Heart right ventricle (tissue), 16 donors: ENCODE measurements around the gene CMIP. TPM values are rescaled to one million over a fixed set of nuclear protein-coding genes. Genes with fewer than 3 reads are reported as not detected.

Source experiments
- ATAC-seq, 8 donors: fragments of 200-7000 bp; cut with Tn5 transposase; one replicate each; pipeline ENCODE4 v1.9.1; 2020; ENCODE audit warnings: mild to moderate bottlenecking in 8 of 8, moderate library complexity in 8 of 8, moderate number of reproducible peaks in 1 of 8
- DNase-seq, 2 donors: peaks; one replicate each; pipeline ENCODE4 v3.0.0-alpha.2; 2020
- H3K27ac ChIP-seq, 10 donors: fragments of 200-600 bp; sonication (generic) in 2 of 10; one replicate each; pipeline versions ENCODE4 v1.5.0 to v1.8.0; 2020 to 2022; ENCODE audit warnings: mild to moderate bottlenecking in 3 of 10
- H3K27me3 ChIP-seq, 7 donors: fragments of 200-600 bp; one replicate each; pipeline ENCODE4 v1.8.0; 2021 to 2022; ENCODE audit warnings: mild to moderate bottlenecking in 2 of 7
- H3K36me3 ChIP-seq, 9 donors: fragments of 200-600 bp; sonication (generic) in 1 of 9; one replicate each; pipeline versions ENCODE4 v1.5.0 to v1.8.0; 2020 to 2022; ENCODE audit warnings: mild to moderate bottlenecking in 2 of 9
- H3K4me1 ChIP-seq, 9 donors: fragments of 200-600 bp; sonication (generic) in 1 of 9; one replicate each; pipeline versions ENCODE4 v1.5.0 to v1.8.0; 2020 to 2022; ENCODE audit warnings: mild to moderate bottlenecking in 4 of 9
- H3K4me3 ChIP-seq, 10 donors: fragments of 200-600 bp; sonication (generic) in 2 of 10; one replicate each; pipeline versions ENCODE4 v1.5.0 to v1.8.0; 2020 to 2022; ENCODE audit warnings: mild to moderate bottlenecking in 7 of 10, moderate library complexity in 2 of 10
- H3K9me3 ChIP-seq, 11 donors: fragments of 200-600 bp in 10 of 11; sonication (generic) in 2 of 11; one replicate each; pipeline versions ENCODE4 v1.5.0 to v1.8.0; 2013 to 2022; ENCODE audit warnings: mild to moderate bottlenecking in 2 of 11, control low read depth in 1 of 11, moderate library complexity in 1 of 11
- CTCF ChIP-seq, 9 donors: fragments of 200-600 bp; sonication (generic) in 2 of 9; IDR thresholded peaks; one replicate each; pipeline versions ENCODE4 v1.5.0 to v1.8.0; 2021 to 2022; ENCODE audit warnings: antibody characterized with exemption in 9 of 9, mild to moderate bottlenecking in 5 of 9, moderate library complexity in 1 of 9
- WGBS, 2 donors: extraction: QIAGEN DNeasy Blood & Tissue Kit; methylation state at CpG; one replicate each; pipeline ENCODE4 v1.1.7; 2013; ENCODE audit warnings: inconsistent platforms in 1 of 2; 5-methylcytosine and 5-hydroxymethylcytosine counted together
- intact Hi-C, 10 donors: fragments of 100-400 bp; cut with DNase I; formaldehyde crosslinking; loops; one replicate each; pipeline versions ENCODE4 v1.11.1 to v1.14.2; 2022
- polyA plus RNA-seq, 2 donors: library from polyadenylated mRNA; stranded (reverse); fragments of 200-250 nt; gene quantifications; one replicate each; pipeline ENCODE4 v1.2.3, GENCODE V29; 2013
- total RNA-seq, 10 donors: library from RNA; stranded (reverse); fragmentation: NEBNext Ultra II Directional in 3 of 10; extraction: Animal tissue kit (Norgen Biotek cat#: 25700) in 3 of 10; gene quantifications; one replicate each; pipeline versions ENCODE4 v1.2.1 to v1.2.4, GENCODE V29; 2021 to 2023
- donor health status: Arrhythmogenic right ventricular cardiomyopathy.
- donor health status: ischemic (EF 13 %, LVEDD 7.1; RV severe dilation, severe dysfunction).
- donor health status: healthy with polysubstance abuse.
- donor health status: DM: no; HTN: yes; CAD: no.
- donor health status: DM: no; HTN: no; CAD: no.
- donor health status: ischemic (EF 25% LVEDD 6.9; RV normal size, moderate dysfunction).
- donor health status: ischemic (EF 25% LVEDD 5.7; RV mildly dilated, moderate dysfunction).
- donor health status: healthy.
- donor health status: DM: yes; HTN: yes; CAD: no.
- donor health status: Ischemic cardiomyopathy.
- donor health status: ischemic (EF 35%, LVEDD 5.7; RV mildly dilated, moderate dysfunction).
- donor health status: nonischemic (EF 11% LVEDD 7.7; RV severe dilation, severe dysfunction).
- donor health status: DM: yes; HTN: yes; CAD: no.
- donor health status: PGD.
- donor health status: ischemic (EF 29% LVEDD 5.4; RV normal size, mild dysfunction).
- donor health status: nonischemic (EF 23%, LVEDD 6.1; RV moderate dilation, normal function).

CMIP gene
- total and polyA plus RNA-seq, 12 donors: 5.4 to 32.8 (median 13.0) TPM

- 89 to 94% methylated on average over 7 of the region's 7 CpGs for WGBS, 2 donors
- DNase-seq: no peak
- no peak overlapping the region for H3K4me3 ChIP-seq
- H3K9me3 ChIP-seq: no peaks in the 10 kb centered on the region
- no peak overlapping the region for H3K27ac ChIP-seq
- no peaks in the 10 kb centered on the region for H3K27me3 ChIP-seq
- intact Hi-C loops: loop anchor here in 2 of 10 donors (5.0 kb wide), 1 partner anchor 38 kb away; no protein-coding TSS in a partner anchor
- peaks cover 2 to 94% (median 31%) of the 10 kb centered on the region in 9 donors for H3K4me1 ChIP-seq
- TF ChIP-seq CTCF (IDR thresholded peaks at IDR 0.05): no peak
- peaks cover 0 to 18% (median 0%) of the 10 kb centered on the region in 9 donors for H3K36me3 ChIP-seq
- ATAC-seq: no peak
These were observed 9.4 kb downstream of the CMIP start for GRCh38 chr16:81454044-81454443.

- 96 to 98% methylated on average over 13 of the region's 13 CpGs for WGBS, 2 donors
- H3K36me3 ChIP-seq: peaks cover 0 to 18% (median 0%) of the 10 kb centered on the region in 9 donors
- H3K4me1 ChIP-seq: peaks cover 2 to 92% (median 37%) of the 10 kb centered on the region in 9 donors
- TF ChIP-seq CTCF (IDR thresholded peaks at IDR 0.05): no peak
- no peak overlapping the region for H3K4me3 ChIP-seq
- intact Hi-C loops: no loop called here
- DNase-seq (no peak), ATAC-seq (no peak)
- H3K27ac ChIP-seq: no peak overlapping the region
- H3K27me3 ChIP-seq: no peaks in the 10 kb centered on the region
- H3K9me3 ChIP-seq: no peaks in the 10 kb centered on the region
These were observed 10.4 kb downstream of the CMIP start for GRCh38 chr16:81455006-81455405.

DNA sequence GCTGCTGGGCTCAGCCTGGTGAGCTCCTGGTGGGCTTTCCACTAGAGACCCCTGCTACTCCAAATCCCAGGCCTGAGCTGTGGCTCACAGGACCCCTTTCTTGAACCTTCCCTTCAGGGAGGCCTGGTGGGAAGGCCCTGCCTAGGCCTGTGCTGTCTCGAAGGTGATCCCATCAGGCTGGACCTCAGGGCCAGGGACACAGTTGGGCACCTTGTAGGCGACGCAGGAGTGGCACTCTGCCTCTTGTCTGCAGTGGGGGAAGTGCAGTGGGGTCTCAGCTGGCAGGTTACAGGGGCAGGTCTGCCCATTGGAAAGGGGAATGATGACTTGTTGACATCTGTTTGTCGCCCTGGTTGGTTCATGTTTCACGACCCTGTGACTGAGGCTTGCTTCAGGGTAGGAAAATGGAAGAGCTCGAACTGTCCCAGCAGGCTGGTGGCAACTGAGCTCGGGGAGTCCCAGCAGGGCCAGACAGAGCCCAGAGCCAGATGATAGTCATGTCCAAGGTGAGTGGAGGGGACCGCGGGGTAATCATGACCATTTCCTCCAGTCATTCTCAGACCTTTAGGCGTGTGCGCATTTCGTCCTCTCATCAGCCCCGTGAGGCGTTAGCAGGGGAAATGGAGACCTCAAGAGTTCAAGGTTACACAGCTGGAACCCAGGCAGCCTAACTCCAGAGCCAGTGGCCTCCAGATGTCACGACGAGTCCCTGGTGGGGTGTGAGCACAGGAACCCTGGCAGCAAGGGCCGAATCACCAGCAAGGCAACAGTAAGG is 11.3 kb downstream of the CMIP start:
- peaks cover 0 to 22% (median 0%) of the 10 kb centered on the region in 9 donors for H3K36me3 ChIP-seq
- DNase-seq: no peak
- H3K27ac ChIP-seq: no peak overlapping the region
- intact Hi-C loops: no loop called here
- no peaks in the 10 kb centered on the region for H3K27me3 ChIP-seq
- ATAC-seq: no peak
- TF ChIP-seq CTCF (IDR thresholded peaks at IDR 0.05): no peak
- peaks cover 2 to 92% (median 46%) of the 10 kb centered on the region in 9 donors for H3K4me1 ChIP-seq
- WGBS, 2 donors: 78 to 82% methylated on average over 17 of the region's 17 CpGs
- H3K4me3 ChIP-seq: no peak overlapping the region
- H3K9me3 ChIP-seq: no peaks in the 10 kb centered on the region

GRCh38 chr16:81456523-81457325 is 12.1 kb downstream of the CMIP start:
- intact Hi-C loops: no loop called here
- H3K9me3 ChIP-seq: no peaks in the 10 kb centered on the region
- H3K27me3 ChIP-seq: no peaks in the 10 kb centered on the region
- no peak overlapping the region for H3K27ac ChIP-seq
- no peak for TF ChIP-seq CTCF (IDR thresholded peaks at IDR 0.05)
- WGBS, 2 donors: 93 to 94% methylated on average over 23 of the region's 23 CpGs
- no peak for ATAC-seq
- peaks cover 0 to 22% (median 0%) of the 10 kb centered on the region in 9 donors for H3K36me3 ChIP-seq
- H3K4me3 ChIP-seq: no peak overlapping the region
- DNase-seq: no peak
- H3K4me1 ChIP-seq: peaks cover 2 to 92% (median 42%) of the 10 kb centered on the region in 9 donors
